Stimulated activated CD8-positive, alpha-beta memory T cell treated with anti-CD3 and anti-CD28 coated beads, Interleukin-15, amount 100 ng/mL, for 24 hours (primary cell): ENCODE data around the gene VSTM2B.
"Not testable (repeated sequence)": the region's sequence is repeated elsewhere in the genome, so short reads cannot be mapped to it uniquely, and the experiment has no call there.

Experiments used
- DNase-seq: peaks from one replicate; pipeline ENCODE4 v3.0.0-alpha.2; 2020; ENCODE audit warnings: low read depth

The VSTM2B gene

DNA sequence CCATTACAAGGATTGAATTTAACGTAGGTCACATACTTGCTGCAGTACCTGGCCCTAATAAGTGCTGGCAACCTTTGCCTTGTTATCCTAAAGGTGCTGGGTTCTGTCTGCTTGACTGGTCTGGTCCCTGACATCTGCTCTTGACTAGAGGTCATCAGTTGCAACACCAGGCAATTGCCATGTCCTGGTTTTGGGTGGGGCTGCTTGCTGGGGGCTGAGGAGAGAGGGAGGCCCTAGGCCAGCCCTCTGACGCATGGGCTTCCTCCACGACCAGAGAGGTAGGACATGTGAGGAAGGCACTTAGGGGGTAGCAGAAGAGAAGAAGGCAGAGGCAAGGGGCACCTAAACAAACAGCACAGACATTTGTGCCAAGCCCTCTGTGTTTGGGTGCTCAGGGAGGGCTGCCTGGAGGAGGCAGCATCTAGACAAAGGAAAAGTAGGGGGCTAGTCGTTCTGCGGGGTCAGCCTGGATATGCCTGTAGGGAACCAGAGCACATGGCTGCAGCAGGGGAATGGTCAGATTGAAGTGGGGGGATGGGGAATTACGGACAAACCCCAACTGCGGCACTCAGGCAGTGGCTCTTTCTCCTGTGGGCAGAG lies 21.7 kb downstream of the VSTM2B start:
- DNase-seq: no peak

- no peak for DNase-seq
These were observed 22.2 kb downstream of the VSTM2B start for GRCh38 chr19:29547981-29548380.

DNA sequence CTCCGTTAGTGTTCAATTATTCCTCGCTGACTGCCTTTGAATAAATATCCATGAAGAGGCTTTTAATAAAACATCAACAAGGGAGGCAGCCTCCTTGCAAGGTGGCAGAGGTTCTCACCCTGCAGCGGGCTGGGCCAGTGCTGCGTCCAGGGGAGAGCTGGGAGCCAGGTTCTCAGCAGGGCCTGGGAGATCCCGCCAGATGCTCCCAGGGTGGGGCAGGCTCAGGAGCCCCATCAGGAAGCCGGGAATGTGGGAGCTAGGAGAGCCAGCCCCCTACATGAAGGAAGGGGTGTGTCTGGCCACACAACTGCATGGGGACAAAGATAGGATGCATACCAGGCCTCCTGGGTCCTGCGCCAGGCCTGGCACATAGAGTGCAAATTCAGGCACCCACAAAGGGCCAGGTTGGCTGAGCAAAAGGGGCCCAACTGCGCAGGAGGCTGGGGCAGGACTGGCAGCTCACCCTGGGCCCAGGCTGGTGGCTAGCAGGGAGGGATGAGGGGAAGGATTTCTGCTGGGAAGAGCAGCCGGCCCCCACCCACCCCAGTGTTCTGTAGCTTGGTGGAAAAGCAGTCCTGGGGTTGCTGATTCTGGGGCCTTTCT lies 22.8 kb downstream of the VSTM2B start:
- DNase-seq: no peak

DNA sequence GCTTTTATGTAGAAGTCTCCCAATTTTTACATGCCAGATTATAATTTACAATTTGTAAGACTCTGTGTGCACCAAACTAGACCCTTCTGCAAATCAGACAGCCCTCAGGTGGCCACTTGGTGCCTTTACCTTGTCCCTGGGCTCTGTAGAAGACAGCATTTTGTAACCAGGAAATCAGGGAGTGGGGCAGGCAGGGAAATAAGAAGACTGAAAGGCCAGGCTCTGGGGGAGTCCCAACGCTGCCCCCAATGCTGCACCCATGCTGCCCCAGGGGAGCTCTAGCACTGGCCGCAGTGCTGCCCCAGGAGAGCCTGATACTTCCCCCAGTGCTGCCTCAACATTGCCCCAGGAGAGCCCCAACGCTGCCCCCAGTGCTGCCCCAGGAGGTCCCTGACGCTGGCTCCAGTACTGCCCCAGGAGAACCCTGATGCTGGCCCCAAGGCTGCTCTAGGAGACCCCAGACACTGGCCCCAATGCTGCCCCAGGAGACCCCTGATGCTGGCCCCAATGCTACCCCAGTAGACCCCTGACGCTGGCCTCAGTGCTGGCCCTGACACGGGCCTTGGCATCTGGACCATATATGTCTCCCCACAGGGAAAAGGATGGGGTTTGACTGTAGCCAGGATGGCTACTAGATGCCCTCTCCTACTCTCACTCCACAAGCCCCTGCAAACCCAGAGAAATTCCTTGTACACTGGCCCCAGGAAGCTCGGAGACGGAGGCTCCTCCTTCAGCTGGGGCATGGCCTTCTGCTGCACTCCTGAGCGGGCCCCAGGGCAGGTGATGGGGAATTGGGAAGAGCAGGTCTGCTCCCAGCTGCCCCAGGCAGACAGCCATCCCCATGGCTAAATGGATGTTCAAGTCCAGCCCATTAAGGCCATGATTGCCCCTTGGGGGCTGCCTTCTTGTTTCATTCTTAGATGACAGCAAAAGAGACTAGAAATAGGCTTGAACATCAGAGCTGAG lies 23.6 kb downstream of the VSTM2B start:
- no peak for DNase-seq

GRCh38 chr19:29550896-29551295 lies 25.1 kb downstream of the VSTM2B start:
- DNase-seq: no peak

GRCh38 chr19:29551774-29552173 lies 26.0 kb downstream of the VSTM2B start:
- no peak for DNase-seq

- DNase-seq: no peak
These were observed 26.9 kb downstream of the VSTM2B start for GRCh38 chr19:29552454-29553280.

- DNase-seq: no peak
These were observed 28.4 kb downstream of the VSTM2B start for GRCh38 chr19:29554149-29554548.

GRCh38 chr19:29559110-29559509 lies 33.3 kb downstream of the VSTM2B start:
- not testable (repeated sequence) for DNase-seq

GRCh38 chr19:29559743-29560142 lies 33.9 kb downstream of the VSTM2B start:
- no peak for DNase-seq

- no peak for DNase-seq
These were observed 34.7 kb downstream of the VSTM2B start for GRCh38 chr19:29560313-29561075.

- no peak for DNase-seq
These were observed 35.8 kb downstream of the VSTM2B start for GRCh38 chr19:29561601-29562000.

GRCh38 chr19:29562299-29563297 lies 36.8 kb downstream of the VSTM2B start:
- no peak for DNase-seq

GRCh38 chr19:29563486-29564101 lies 37.8 kb downstream of the VSTM2B start:
- no peak for DNase-seq

GRCh38 chr19:29564574-29565005 lies 38.8 kb downstream of the VSTM2B start:
- DNase-seq: no peak

- DNase-seq: no peak
These were observed 39.4 kb downstream of the VSTM2B start for GRCh38 chr19:29565171-29565570.

DNA sequence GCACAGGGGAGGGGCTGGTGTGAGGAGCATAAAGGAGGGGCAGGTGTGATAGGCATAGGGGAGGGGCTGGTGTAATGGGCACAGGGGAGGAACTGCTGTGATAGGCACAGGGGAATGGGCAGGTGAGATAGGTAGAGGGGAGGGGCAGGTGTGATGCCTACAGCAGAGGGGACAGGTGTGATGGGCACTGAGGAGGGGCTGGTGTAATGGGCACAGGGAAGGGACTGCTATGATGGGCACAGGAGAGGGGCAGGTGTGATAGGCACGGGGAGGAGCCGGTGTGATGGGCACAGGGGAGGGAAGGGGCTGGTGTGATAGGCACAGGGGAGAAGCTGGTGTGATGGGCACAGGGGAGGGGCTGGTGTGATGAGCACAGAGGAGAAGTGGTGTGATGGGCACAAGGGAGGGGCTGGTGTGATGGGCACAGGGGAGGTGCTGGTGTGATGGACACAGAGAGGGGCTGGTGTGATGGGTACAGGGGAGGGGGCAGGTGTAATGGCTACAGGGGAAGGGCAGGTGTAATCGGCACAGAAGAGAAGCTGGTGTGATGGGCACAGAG lies 40.8 kb downstream of the VSTM2B start:
- no peak for DNase-seq

GRCh38 chr19:29567366-29567915 lies 41.6 kb downstream of the VSTM2B start:
- no peak for DNase-seq
